GM23338 (cell line): ENCODE results near the gene DOCK1. TPM values are rescaled to one million over a fixed set of nuclear protein-coding genes. Genes with fewer than 3 reads are reported as not detected.

Experiments used
- ATAC-seq: fragments of 200-7000 bp; cut with Tn5 transposase; 3 replicates; pipeline ENCODE4 v1.9.1; 2020
- DNase-seq: peaks from one replicate; pipeline ENCODE4 v3.0.0-alpha.2; 2015; ENCODE audit warnings: low spot score
- H2AFZ ChIP-seq: fragments of 200-600 bp; sonication (generic); 2 replicates; pipeline ENCODE4 v1.8.0; 2016; ENCODE audit warnings: antibody characterized with exemption, mild to moderate bottlenecking, moderate library complexity
- H3F3A ChIP-seq: fragments of 200-600 bp; sonication (generic); replicated peaks from 2 replicates; pipeline ENCODE4 v1.8.0; 2017; ENCODE audit warnings: antibody characterized with exemption, mixed run types, low read depth
- H3K27ac ChIP-seq: fragments of 200-600 bp; sonication (generic); 2 replicates; pipeline ENCODE4 v1.6.1; 2016; ENCODE audit warnings: low read depth
- H3K27me3 ChIP-seq: fragments of 200-600 bp; sonication (generic); 2 replicates; pipeline ENCODE4 v1.8.0; 2016; ENCODE audit warnings: mild to moderate bottlenecking, mixed run types, moderate library complexity; ENCODE audit not compliant: insufficient read depth
- H3K36me3 ChIP-seq: fragments of 200-600 bp; sonication (generic); 2 replicates; pipeline ENCODE4 v1.8.0; 2016; ENCODE audit warnings: mild to moderate bottlenecking; ENCODE audit not compliant: insufficient read depth
- H3K4me1 ChIP-seq: fragments of 200-600 bp; sonication (generic); 2 replicates; pipeline ENCODE4 v1.8.0; 2016; ENCODE audit warnings: mild to moderate bottlenecking, moderate library complexity; ENCODE audit not compliant: insufficient read depth
- H3K4me2 ChIP-seq: fragments of 200-600 bp; sonication (generic); 2 replicates; pipeline ENCODE4 v1.7.1; 2017; ENCODE audit warnings: mixed run types
- H3K4me3 ChIP-seq: fragments of 200-600 bp; sonication (generic); 2 replicates; pipeline ENCODE4 v1.6.1; 2016; ENCODE audit warnings: mixed run types
- H3K79me2 ChIP-seq: fragments of 200-600 bp; sonication (generic); replicated peaks from 2 replicates; pipeline ENCODE4 v1.8.0; 2017; ENCODE audit warnings: mild to moderate bottlenecking; ENCODE audit not compliant: insufficient read depth
- H3K9me2 ChIP-seq: fragments of 200-600 bp; sonication (generic); 2 replicates; pipeline ENCODE4 v1.8.0; 2017; ENCODE audit not compliant: insufficient read depth
- H4K20me1 ChIP-seq: fragments of 200-600 bp; sonication (generic); replicated peaks from 2 replicates; pipeline ENCODE4 v1.8.0; 2017; ENCODE audit warnings: mild to moderate bottlenecking; ENCODE audit not compliant: insufficient read depth
- H3K27ac Mint-ChIP-seq: 2 replicates; pipeline ENCODE4 v1.8.0; 2020; ENCODE audit warnings: inconsistent platforms, mild to moderate bottlenecking, moderate library complexity, mixed read lengths
- H3K27me3 Mint-ChIP-seq: 3 replicates; pipeline ENCODE4 v1.8.0; 2022; ENCODE audit warnings: low read depth, mild to moderate bottlenecking, moderate library complexity, mixed read lengths, inconsistent platforms; ENCODE audit not compliant: insufficient read depth, poor library complexity
- H3K36me3 Mint-ChIP-seq: 3 replicates; pipeline ENCODE4 v1.8.0; 2021; ENCODE audit warnings: low read depth, mild to moderate bottlenecking, inconsistent platforms, moderate library complexity, mixed read lengths
- H3K4me1 Mint-ChIP-seq: 3 replicates; pipeline ENCODE4 v1.8.0; 2020; ENCODE audit warnings: mild to moderate bottlenecking, inconsistent platforms, mixed read lengths
- H3K4me3 Mint-ChIP-seq: 3 replicates; pipeline ENCODE4 v1.8.0; 2021; ENCODE audit warnings: moderate library complexity, mild to moderate bottlenecking, inconsistent platforms, mixed read lengths
- H3K9me3 Mint-ChIP-seq: 3 replicates; pipeline ENCODE4 v1.8.0; 2020; ENCODE audit warnings: moderate library complexity, mild to moderate bottlenecking, inconsistent platforms, mixed read lengths
- CREB1 ChIP-seq: fragments of 250-450 bp; sonication (Bioruptor Pico); IDR thresholded peaks from 2 replicates; pipeline ENCODE4 v1.5.0; 2020; ENCODE audit warnings: low read depth, mild to moderate bottlenecking, moderate library complexity
- CTCF ChIP-seq, 2 experiments: fragments of 200-600 bp in 1 of 2; sonication (generic) in 1 of 2; conservative IDR thresholded peaks; 2 replicates each; pipeline versions ENCODE4 v1.5.1 to v1.6.1; 2016 to 2017; ENCODE audit warnings: antibody characterized with exemption in 2 of 2, low read depth in 2 of 2, mild to moderate bottlenecking in 2 of 2, moderate library complexity in 1 of 2
- ETS1 ChIP-seq: IDR thresholded peaks from 2 replicates; pipeline ENCODE4 v1.6.1; 2016; ENCODE audit warnings: antibody characterized with exemption
- EZH2 ChIP-seq: fragments of 200-600 bp; sonication (generic); IDR thresholded peaks from one replicate; pipeline ENCODE4 v1.8.0; 2017; ENCODE audit warnings: antibody characterized with exemption, mild to moderate bottlenecking, low read depth; ENCODE audit not compliant: unreplicated experiment
- EZH2phosphoT487 ChIP-seq: fragments of 200-600 bp; sonication (generic); IDR thresholded peaks from one replicate; pipeline ENCODE4 v1.8.1; 2018; ENCODE audit warnings: antibody characterized with exemption; ENCODE audit not compliant: unreplicated experiment
- JUNB ChIP-seq: IDR thresholded peaks from one replicate; pipeline ENCODE4 v1.6.1; 2016; ENCODE audit warnings: antibody characterized with exemption; ENCODE audit not compliant: unreplicated experiment
- NANOG ChIP-seq: IDR thresholded peaks from 2 replicates; pipeline ENCODE4 v1.6.1; 2016; ENCODE audit warnings: antibody characterized with exemption, borderline replicate concordance
- POLR2AphosphoS5 ChIP-seq: IDR thresholded peaks from 2 replicates; pipeline ENCODE4 v1.6.1; 2016; ENCODE audit warnings: antibody characterized with exemption, low read depth
- STAT1 ChIP-seq: IDR thresholded peaks from one replicate; pipeline ENCODE4 v1.6.1; 2016; ENCODE audit warnings: antibody characterized with exemption; ENCODE audit not compliant: unreplicated experiment
- ZNF114 ChIP-seq: fragments of 250-450 bp; sonication (Bioruptor Pico); IDR thresholded peaks from 2 replicates; pipeline ENCODE4 v1.5.0; 2020; ENCODE audit warnings: mild to moderate bottlenecking, moderate library complexity
- ZNF331 ChIP-seq: fragments of 250-450 bp; sonication (Bioruptor Pico); IDR thresholded peaks from 2 replicates; pipeline ENCODE4 v1.5.0; 2020; ENCODE audit warnings: low read depth, mild to moderate bottlenecking, moderate library complexity
- ZNF462 ChIP-seq: fragments of 250-450 bp; sonication (Bioruptor Pico); IDR thresholded peaks from 2 replicates; pipeline ENCODE4 v1.5.0; 2020; ENCODE audit warnings: mild to moderate bottlenecking, moderate library complexity
- polyA plus RNA-seq: library from polyadenylated mRNA; unstranded; fragments of >200 nt; fragmentation: Nextera tagmentation; extraction: Ambion mirVana; gene quantifications from 2 replicates; pipeline ENCODE4 v1.2.1, GENCODE V29; 2016
- total RNA-seq: library from RNA; depleted of rRNA; stranded (reverse); fragments of >200 nt; shearing (Covaris generic); gene quantifications from 2 replicates; pipeline ENCODE4 v1.2.3, GENCODE V29; 2014
- TF ChIP-seq, protein P1 (sequence below): IDR thresholded peaks from one replicate; pipeline ENCODE4 v1.6.1; 2018; ENCODE audit warnings: antibody characterized with exemption; ENCODE audit not compliant: unreplicated experiment

Gene DOCK1
- total and polyA plus RNA-seq, 2 experiments from 2014 or later = 13.2 to 55.3 TPM

- no peak overlapping the region for H3K27ac Mint-ChIP-seq
Observed at GRCh38 chr10:127375461-127375860, 470.2 kb downstream of the DOCK1 start.

More at GRCh38 chr10:127375461-127375860, 470.2 kb downstream of the DOCK1 start:
- no peak for ATAC-seq
- Histone ChIP-seq H3K27me3 (no peaks in the 10 kb centered on the region), H3K4me3 (no peak overlapping the region), H3K4me2 (no peak overlapping the region), H2AFZ (no peak overlapping the region), H3K9me2 (no peaks in the 10 kb centered on the region), H3K79me2 (no peaks in the 10 kb centered on the region), H4K20me1 (no peaks in the 10 kb centered on the region; the same call in 1 of the 2 replicates), H3K4me1 (no peaks in the 10 kb centered on the region), H3F3A (no peaks in the 10 kb centered on the region), H3K27ac (no peak overlapping the region), H3K36me3 (no peaks in the 10 kb centered on the region)
- no peaks in the 10 kb centered on the region for H3K27me3 Mint-ChIP-seq
- TF ChIP-seq EZH2 (no peak), NANOG (no peak), STAT1 (no peak), POLR2AphosphoS5 (no peak), JUNB (no peak), EZH2phosphoT487 (no peak), ZNF114 (CRISPR knock-in tag) (no peak), ZNF462 (CRISPR knock-in tag) (no peak), CTCF (conservative IDR thresholded peaks at IDR 0.05; ENCODE audit: low read depth in 2 of 2) (no peak), CREB1 (CRISPR knock-in tag) (no peak), ETS1 (no peak), ZNF331 (CRISPR knock-in tag) (no peak)
- TF ChIP-seq, protein P1, sequence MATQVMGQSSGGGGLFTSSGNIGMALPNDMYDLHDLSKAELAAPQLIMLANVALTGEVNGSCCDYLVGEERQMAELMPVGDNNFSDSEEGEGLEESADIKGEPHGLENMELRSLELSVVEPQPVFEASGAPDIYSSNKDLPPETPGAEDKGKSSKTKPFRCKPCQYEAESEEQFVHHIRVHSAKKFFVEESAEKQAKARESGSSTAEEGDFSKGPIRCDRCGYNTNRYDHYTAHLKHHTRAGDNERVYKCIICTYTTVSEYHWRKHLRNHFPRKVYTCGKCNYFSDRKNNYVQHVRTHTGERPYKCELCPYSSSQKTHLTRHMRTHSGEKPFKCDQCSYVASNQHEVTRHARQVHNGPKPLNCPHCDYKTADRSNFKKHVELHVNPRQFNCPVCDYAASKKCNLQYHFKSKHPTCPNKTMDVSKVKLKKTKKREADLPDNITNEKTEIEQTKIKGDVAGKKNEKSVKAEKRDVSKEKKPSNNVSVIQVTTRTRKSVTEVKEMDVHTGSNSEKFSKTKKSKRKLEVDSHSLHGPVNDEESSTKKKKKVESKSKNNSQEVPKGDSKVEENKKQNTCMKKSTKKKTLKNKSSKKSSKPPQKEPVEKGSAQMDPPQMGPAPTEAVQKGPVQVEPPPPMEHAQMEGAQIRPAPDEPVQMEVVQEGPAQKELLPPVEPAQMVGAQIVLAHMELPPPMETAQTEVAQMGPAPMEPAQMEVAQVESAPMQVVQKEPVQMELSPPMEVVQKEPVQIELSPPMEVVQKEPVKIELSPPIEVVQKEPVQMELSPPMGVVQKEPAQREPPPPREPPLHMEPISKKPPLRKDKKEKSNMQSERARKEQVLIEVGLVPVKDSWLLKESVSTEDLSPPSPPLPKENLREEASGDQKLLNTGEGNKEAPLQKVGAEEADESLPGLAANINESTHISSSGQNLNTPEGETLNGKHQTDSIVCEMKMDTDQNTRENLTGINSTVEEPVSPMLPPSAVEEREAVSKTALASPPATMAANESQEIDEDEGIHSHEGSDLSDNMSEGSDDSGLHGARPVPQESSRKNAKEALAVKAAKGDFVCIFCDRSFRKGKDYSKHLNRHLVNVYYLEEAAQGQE = no peak
- H3K4me3 Mint-ChIP-seq = no peak overlapping the region
- DNase-seq = no peak
- H3K9me3 Mint-ChIP-seq = no peaks in the 10 kb centered on the region; the same call in 2 of the 3 replicates
- H3K36me3 Mint-ChIP-seq = peaks cover 10% of the 10 kb centered on the region; the same call in 1 of the 3 replicates
- H3K4me1 Mint-ChIP-seq = no peaks in the 10 kb centered on the region
